ENCODE results near the gene CDK16. TPM values are rescaled to one million over a fixed set of nuclear protein-coding genes. Genes with fewer than 3 reads are reported as not detected.

The CDK16 gene
- 100 to 1,000 TPM in 1 of 2 donors, 10 to 100 TPM in 1; 97.5 to 133 TPM for total RNA-seq
- long read RNA-seq, transcript CDK16-202 (16 exons, 3,144 nt): major isoform, 56 of 97 reads
- long read RNA-seq, partial matches to known transcripts: 16 of 97 reads
- long read RNA-seq, other reads (novel, unspliced or antisense): 23 of 97 reads

DNA sequence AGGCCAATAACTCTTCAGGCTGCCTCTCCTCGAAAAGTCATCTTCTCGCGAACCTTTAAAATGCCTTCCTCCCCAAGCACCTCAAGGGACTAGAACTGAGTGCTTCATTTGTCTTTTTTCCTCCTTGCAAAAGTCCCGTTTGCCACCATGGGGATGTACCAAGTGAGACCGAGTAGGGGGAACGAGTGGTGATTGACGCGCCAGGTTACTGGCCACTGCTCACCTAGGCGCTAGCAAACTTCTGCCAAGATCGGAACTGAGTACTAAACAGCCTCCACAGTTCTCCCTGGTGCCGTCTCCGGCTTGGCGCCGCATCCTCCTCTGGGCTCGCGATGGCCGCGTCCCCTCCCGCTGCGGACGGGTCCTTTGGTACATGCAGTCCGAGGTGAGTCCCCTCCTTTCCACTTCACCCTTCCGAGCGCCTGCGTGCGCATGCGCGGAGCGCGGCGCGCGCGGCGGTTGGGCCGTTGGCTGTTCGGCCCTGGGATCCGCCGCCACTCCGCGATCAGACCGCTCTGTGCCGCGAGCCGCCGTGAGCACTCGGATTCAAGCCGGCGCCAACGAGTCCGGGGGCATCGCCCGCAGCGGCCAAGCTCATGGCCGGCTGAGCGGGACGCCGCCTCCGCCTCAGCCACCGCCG, at the start of gene CDK16:
CDK16 (plus strand) TSS at position 402 of the 640 bp plus-strand sequence. CDS start 4,877 bp downstream, outside the sequence.
- DNase-seq (peak; percentile 72 to 82), ATAC-seq (peak; percentile 66)
- intact Hi-C loops (cut with DNase I, micrococcal nuclease): no loop called here

DNA sequence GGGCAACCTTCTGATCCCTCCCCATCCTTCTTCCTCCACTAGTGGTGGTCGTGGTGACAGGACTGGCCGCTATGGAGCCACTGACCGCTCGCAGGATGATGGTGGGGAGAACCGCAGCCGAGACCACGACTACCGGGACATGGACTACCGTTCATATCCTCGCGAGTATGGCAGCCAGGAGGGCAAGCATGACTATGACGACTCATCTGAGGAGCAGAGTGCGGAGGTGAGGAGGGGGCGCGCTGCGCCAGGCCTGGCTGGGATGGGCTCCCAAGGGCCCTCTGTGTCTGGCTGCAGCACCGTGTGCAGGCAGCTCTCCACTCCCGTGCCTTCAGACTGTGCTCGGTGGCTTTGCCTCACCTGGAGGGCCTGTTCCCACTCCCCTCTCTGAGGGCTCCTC, 49.2 kb upstream of the CDK16 start:
- no peak for DNase-seq
- ATAC-seq: no peak
- intact Hi-C loops (cut with DNase I, micrococcal nuclease): no loop called here

DNA sequence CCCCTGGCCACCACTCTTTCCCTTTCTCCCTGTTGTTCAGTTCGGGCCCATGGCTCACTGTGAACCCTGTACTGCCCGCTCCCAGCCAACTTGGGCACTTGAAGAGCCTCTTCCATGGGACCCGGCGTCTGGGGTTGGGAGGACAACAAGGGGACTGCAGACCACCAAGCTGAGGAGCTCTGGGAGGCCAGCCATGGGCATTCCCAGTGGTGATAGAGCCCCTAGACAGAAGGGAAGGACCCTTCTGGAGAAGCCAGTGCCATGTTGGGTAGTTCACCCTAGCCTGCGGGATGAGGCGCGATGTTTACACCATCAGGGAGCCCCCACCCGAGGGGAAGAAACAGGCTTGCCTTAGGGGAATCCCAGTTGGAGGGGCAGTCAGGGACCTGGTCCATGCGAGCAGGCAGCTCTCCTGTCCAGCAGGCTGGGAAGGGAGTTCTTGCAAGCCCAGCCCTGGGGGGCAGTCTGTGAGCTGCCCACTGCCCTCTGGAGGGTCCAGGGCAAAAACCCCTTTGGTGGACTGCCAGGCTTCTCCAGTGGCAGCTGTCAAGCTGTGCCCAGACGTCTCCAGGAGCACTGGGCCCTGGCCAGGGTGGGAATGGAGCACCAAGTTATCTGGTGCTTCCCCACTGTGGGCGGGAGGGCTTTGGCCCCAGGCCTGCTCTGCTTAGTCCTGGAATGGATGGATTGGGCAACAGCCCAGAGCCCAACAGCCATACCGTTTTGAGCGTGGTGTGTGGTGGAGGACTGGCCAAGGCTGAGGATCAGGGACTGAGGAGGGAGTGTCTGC, 48.6 kb upstream of the CDK16 start:
- DNase-seq (no peak), ATAC-seq (peak; percentile 14)
- intact Hi-C loops (cut with DNase I, micrococcal nuclease): no loop called here

DNA sequence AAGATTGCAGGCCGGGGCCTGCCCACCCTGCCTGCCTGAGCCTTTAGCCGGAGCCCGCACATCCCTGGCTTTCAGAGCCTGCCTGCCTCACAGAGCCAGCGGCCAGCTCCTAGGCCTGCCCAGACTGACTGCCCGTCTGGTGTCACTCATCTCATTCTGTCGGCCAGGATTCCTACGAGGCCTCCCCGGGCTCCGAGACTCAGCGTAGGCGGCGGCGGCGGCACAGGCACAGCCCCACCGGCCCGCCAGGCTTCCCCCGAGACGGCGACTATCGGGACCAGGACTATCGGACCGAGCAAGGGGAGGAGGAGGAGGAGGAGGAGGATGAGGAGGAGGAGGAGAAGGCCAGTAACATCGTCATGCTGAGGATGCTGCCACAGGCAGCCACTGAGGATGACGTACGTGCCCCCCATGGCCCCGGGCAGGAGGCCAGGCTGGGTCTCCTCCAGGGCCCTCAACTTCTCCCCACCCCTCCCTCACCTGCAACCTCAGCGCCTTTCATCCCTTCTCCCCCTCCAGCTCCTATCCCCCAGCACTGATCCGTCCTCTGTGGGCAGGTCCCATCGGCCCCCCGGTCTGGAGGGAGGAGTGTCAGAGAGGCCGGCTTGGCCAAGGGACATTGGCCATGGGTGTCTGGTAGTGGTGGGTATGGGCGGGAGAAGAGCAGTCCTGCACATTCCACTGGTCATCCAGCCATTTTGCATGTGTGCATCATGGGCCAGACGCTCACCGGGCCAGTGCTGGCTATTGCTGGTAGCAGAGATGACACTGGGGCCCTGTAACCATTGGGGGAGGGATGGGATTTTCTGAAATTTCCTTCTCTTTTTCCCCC, 47.4 kb upstream of the CDK16 start:
- DNase-seq (no peak), ATAC-seq (no peak)
- intact Hi-C loops (cut with DNase I, micrococcal nuclease): no loop called here

DNA sequence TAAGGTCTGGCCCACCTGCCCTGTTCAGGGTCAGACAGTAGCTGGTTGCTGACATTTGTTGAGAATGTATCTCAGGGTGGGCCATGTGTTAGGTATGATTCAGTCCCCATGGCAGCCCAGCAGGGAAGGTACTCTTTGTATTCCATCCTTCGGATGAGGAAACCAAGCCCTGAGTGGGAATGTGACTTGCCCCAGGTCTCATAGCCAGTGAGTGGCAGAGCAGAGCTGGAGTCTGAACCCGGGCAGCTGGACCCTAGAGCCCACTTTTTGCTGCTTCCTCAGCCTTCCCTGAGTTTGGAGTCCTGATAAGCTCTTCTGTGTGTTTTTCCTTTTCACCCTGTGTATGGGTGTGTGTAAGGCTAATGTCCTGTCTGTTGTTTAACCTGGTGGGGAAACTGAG, 46.5 kb upstream of the CDK16 start:
- ATAC-seq (no peak), DNase-seq (no peak)
- intact Hi-C loops (cut with DNase I, micrococcal nuclease): no loop called here

DNA sequence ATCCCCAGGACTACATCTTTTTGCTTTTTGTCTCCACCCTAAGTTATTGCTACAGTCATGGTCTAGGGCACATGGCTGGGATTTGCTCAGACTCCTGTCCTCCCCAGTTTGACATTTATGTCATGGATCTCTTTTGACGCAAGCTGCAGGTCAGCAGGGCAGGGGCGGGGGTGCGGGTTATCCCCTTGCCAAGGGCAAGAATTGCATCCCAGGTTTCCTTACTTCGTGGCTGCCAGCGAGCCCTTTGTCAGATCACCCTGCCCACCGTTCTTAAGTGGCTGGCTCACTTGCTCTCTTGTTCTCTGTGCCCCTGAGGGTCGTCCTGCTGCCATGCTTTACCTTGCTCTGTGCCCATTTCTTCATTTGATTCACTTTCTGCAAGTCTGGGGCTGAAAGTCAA, 45.9 kb upstream of the CDK16 start:
- ATAC-seq (no peak), DNase-seq (no peak)
- intact Hi-C loops (cut with DNase I, micrococcal nuclease): no loop called here

DNA sequence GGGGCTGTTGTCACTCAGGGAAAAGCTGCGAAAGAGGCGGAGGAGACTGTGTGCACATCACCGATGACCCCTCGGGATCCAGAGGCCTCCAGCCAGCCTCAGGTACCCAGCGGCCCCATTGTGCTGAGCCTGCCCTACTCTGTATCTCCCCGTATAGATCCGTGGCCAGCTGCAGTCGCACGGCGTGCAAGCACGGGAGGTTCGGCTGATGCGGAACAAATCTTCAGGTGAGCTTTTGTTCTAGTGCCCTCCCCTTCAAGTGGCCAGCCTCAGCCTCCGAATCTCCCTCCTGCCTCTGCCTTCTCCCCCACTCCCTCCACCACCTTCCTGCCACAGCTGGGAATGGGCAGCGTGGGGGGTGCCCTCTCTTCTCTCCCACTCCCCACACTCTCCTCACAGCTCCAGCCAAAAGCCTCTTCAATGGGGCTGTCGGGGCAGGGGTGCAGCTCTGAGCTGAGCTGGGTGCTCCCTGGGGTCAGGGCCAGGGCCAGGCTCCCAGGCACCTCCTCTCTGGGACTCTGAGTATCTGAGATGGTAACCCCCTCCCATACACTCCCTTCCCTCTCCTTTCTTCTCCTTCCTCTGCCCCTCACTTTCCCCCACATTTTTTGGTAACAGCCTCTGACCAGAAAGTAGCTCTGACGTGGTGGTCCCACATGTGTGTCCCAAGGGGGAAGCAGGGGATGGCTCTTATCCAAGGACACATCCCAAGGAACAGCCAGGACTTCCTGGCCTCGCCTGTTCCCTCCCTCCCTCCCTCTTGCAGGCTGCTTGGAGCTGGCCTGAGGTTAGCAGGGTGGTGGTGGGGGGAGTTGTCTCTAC, 45.3 kb upstream of the CDK16 start:
- ATAC-seq (no peak), DNase-seq (no peak)
- intact Hi-C loops (cut with DNase I, micrococcal nuclease): no loop called here

DNA sequence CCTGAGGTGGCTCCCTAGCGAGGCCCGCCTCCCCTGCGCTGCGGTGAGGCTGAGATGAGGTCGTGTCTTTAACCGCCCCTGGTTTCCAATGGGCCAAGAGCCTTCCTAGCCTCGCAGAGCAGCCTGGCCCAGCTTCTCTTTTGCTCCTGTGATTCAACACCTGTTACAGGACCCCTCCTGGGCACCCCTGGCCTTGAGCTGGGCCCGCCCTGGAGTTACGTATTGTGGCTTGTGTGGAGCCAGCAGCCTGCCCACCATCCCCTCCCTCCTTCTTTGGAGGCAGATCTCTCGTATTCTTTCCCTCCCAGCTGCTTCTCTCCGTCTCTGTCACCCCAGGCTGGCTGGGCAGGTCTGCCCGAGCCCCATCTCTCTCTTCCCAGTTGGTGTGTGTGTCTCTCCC, 44.1 kb upstream of the CDK16 start:
- DNase-seq (no peak), ATAC-seq (no peak)
- intact Hi-C loops (cut with DNase I, micrococcal nuclease): no loop called here

DNA sequence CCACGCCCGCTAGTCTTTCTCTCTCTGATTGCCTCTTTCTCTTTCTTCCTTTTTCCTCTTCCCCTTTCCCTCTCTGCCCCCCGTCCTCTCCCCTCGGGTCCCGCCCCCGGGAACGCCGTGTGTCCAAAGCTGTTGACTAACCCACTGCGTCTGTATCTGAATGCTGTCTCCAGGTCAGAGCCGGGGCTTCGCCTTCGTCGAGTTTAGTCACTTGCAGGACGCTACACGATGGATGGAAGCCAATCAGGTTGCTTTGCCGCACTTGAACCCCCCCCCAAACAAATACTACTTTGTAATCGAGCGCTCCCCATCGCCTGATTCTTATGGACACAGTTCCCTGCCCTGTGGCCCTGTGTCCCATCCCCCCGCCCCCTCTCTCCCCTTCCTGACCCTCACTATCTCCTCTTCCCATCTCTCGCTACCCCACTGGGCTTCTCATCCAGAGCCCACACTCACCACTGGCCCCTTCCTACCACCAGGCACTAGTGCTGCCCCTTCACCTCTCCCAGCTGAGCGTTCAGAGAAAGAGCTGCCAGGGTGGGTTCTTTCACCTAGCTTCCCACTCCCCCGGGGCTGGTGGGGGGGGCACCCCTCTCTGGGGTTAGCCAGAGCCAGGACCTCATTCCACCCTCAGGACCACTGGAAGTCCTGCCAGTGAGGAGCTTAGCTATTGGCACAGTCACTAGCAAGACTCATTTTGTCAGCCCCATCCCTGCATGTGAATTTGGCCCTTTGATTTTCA, 43.5 kb upstream of the CDK16 start:
- DNase-seq: no peak
- intact Hi-C loops (cut with DNase I, micrococcal nuclease): no loop called here

DNA sequence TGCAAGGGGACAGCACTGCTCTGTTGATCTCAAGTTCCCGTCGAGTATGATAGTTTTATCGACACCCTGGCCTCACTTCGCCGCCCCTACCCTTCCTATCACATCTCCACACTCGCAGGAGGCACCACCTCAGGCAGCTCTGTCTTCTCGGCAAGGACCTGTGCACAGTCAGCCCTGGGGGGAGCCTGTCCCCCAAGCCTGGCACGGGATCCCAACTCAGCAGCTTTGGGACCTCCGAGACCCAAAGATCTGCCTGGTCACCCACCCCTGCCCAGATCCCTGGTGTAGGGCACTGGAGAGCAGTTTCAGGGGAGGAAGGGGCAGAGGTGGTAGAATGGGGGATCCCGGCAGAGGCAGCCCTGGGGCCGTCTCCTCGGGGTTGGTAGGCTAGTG, 42.9 kb upstream of the CDK16 start:
- intact Hi-C loops (cut with DNase I, micrococcal nuclease): no loop called here
- DNase-seq (no peak), ATAC-seq (no peak)

More for the DNA sequence above, 43.5 kb upstream of the CDK16 start:
- no peak for ATAC-seq

DNA sequence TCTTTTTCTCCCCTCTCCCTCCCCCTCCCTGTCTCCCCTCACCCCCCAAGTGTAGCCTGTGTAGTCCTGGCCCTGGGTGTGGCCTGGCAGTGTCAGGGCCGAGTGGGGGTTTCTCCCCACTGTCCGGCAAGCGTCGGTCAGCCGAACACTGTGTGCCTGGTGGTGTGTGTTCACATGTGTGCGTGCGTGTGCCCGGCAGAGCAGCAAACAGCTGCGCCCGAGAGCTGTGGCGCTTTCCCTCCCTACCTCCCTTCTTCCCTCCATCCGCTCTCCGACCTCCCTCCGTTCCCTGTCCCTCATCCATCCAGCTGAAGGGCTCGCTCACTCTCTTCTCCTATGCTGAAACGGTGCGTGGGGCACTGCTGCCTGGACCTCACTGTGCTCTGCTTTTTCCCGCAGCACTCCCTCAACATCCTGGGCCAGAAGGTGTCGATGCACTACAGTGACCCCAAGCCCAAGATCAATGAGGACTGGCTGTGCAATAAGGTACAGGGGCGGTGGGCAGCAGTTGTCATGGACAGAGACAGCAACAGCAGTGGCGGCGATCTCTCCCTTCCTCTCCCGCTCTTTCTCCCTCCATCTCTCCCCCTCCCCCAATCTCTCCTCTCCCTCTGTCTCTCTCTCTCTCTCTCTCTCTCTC, 42.3 kb upstream of the CDK16 start:
- intact Hi-C loops (cut with DNase I, micrococcal nuclease): no loop called here
- ATAC-seq (no peak), DNase-seq (no peak)

DNA sequence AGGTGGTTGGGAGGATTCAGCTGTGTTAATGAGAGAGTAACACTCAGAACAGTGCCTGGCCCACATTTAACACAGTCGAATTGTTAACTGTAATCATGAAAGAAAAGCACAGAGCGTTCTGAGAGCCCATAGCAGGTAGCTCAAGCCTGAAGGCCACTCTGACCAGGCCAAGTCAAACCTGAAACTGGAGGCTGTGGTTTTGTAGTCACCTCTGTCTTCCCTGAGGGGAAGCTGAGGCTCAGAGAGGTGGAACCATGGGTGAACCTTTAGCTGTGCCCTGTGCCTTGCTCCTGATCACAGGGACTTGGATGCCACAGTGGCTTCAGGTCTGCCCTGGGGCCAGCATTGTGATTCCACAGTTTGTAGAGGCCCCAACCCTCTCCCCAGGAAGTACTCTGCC, 41.4 kb upstream of the CDK16 start:
- ATAC-seq: no peak
- intact Hi-C loops (cut with DNase I, micrococcal nuclease): no loop called here
- DNase-seq: no peak

DNA sequence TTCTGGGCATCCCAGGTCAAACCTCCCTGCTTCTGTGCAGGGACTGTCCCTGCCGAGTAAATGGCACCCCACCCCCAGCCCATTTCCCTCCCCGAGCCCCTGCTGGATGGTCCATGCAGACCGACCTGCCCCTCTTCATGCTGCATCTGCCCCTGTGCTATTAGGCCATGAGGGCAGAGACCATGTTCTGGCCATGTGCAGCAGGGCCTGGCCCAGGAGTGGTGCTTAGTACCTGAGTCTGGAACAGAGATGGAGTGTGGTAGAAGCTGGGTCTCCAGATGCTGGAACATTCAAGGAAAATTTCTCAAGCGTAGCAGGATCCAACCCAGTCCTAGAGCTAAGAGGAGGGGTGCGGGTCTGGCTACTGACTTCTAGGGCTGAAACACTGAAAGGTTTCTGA, 40.1 kb upstream of the CDK16 start:
- no peak for DNase-seq
- intact Hi-C loops (cut with DNase I, micrococcal nuclease): no loop called here
- no peak for ATAC-seq

DNA sequence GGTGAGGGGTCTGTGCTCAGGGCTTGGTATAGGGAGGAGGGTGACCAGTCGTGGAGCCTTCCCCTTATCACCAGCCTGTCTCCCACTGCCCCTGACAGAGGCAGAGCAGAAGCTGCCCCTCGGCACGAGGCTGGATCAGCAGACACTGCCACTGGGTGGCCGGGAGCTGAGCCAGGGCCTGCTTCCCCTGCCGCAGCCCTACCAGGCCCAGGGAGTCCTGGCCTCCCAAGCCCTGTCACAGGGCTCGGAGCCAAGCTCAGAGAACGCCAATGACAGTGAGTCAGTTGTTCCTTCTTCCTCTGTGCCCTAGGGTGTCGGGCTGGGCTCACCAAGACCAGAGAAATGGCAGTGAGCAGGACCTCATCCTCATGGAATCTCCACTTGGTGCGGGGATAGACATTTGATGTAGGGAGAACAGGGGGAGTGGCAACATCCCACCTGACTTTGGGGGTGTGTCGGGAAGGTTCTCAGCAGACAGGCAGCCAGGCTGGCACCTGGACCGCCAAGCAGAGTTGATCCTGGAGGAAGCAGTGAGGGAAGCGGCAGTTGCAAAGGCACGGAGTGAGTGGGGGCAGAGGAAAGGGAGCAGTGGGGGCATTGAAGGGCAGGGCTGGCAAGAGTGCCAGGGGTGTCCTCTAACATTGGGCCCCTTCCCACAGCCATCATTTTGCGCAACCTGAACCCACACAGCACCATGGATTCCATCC, 39.1 kb upstream of the CDK16 start:
- ATAC-seq (peak; percentile 19), DNase-seq (no peak)
- intact Hi-C loops (cut with DNase I, micrococcal nuclease): no loop called here

DNA sequence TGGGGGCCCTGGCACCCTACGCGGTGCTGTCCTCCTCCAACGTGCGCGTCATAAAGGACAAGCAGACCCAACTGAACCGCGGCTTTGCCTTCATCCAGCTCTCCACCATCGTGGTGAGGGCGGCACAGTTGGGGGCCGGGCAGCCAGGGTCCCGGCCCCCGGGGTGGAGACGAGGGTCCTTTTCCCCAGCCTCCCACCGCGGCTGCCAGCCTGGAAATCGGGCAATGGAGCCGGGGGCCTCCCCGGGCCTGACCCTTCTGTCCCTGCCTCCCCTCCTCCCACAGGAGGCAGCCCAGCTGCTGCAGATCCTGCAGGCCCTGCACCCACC, 38.6 kb upstream of the CDK16 start:
- no peak for DNase-seq
- intact Hi-C loops (cut with DNase I, micrococcal nuclease): no loop called here
- ATAC-seq: no peak

DNA sequence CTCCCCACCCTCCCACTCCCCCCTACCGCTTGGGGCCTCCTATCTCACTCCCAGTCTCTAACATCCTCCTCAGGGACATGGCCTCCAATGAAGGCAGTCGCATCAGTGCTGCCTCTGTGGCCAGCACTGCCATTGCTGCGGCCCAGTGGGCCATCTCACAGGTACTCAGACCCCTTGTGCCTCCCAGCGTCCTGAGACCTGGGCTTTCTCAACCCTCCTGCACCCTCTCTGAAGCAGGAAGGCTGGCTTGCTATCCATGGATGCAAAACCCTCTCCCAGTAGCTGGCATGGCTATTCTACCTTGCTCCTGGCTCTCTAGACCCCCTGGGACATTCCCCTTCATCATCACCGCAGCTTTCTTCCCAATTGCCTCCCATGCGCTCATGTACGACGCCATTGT, 38.1 kb upstream of the CDK16 start:
- intact Hi-C loops (cut with DNase I, micrococcal nuclease): no loop called here
- DNase-seq (no peak), ATAC-seq (no peak)

DNA sequence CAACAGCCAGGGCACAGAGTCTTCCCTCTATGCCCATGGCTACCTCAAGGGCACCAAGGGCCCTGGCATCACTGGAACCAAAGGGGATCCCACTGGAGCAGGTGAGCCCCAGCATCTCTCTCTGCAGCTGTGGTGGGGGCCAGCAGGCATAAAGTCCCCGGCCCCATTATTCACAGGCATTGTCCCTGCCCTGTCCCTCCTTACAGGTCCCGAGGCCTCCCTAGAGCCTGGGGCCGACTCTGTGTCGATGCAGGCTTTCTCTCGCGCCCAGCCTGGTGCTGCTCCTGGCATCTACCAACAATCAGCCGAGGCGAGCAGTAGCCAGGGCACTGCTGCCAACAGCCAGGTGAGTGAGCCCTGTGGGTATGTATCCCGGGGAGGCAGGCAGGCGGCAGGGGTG, 37.2 kb upstream of the CDK16 start:
- intact Hi-C loops (cut with DNase I, micrococcal nuclease): no loop called here
- ATAC-seq: no peak

More for the DNA sequence above, 37.2 kb upstream of the CDK16 start:
- DNase-seq: no peak
